Loucy (cell line): ENCODE measurements around the gene PEBP1.

Experiments used
- H2AFZ ChIP-seq: fragments of 200-600 bp; sonication (generic); 2 replicates; pipeline ENCODE4 v1.6.0; 2016; ENCODE audit warnings: antibody characterized with exemption, mild to moderate bottlenecking, low read length, moderate library complexity
- H3F3A ChIP-seq: fragments of 200-600 bp; 2 replicates; pipeline ENCODE4 v1.6.0; 2016; ENCODE audit warnings: antibody characterized with exemption, low read depth, mild to moderate bottlenecking
- H3K27me3 ChIP-seq: fragments of 200-600 bp; sonication (generic); 2 replicates; pipeline ENCODE4 v1.6.1; 2014; ENCODE audit warnings: low read length, mild to moderate bottlenecking; ENCODE audit not compliant: insufficient read depth, poor library complexity, severe bottlenecking
- H3K36me3 ChIP-seq: fragments of 200-600 bp; sonication (generic); 2 replicates; pipeline ENCODE4 v1.6.1; 2016; ENCODE audit warnings: low read length; ENCODE audit not compliant: insufficient read depth
- H3K4me1 ChIP-seq: fragments of 200-600 bp; sonication (generic); 2 replicates; pipeline ENCODE4 v1.5.1; 2014; ENCODE audit warnings: low read length, mild to moderate bottlenecking; ENCODE audit not compliant: insufficient read depth, poor library complexity, severe bottlenecking
- H3K4me2 ChIP-seq: fragments of 200-600 bp; sonication (generic); 2 replicates; pipeline ENCODE4 v1.6.0; 2014; ENCODE audit warnings: antibody characterized with exemption, low read length, low read depth, mild to moderate bottlenecking; ENCODE audit not compliant: poor library complexity, severe bottlenecking
- H3K4me3 ChIP-seq: fragments of 200-600 bp; sonication (generic); 2 replicates; pipeline ENCODE4 v1.5.1; 2014; ENCODE audit warnings: low read length, mild to moderate bottlenecking, mixed read lengths; ENCODE audit not compliant: poor library complexity, severe bottlenecking
- H3K79me2 ChIP-seq: fragments of 200-600 bp; sonication (generic); 2 replicates; pipeline ENCODE4 v1.6.1; 2014; ENCODE audit warnings: low read length; ENCODE audit not compliant: insufficient read depth
- H3K9ac ChIP-seq: fragments of 200-600 bp; sonication (generic); 2 replicates; pipeline ENCODE4 v1.6.0; 2014; ENCODE audit warnings: mild to moderate bottlenecking, low read depth, low read length, moderate library complexity; ENCODE audit not compliant: poor library complexity, severe bottlenecking
- H3K9me2 ChIP-seq: fragments of 200-600 bp; sonication (generic); replicated peaks from 2 replicates; pipeline ENCODE4 v1.6.1; 2016; ENCODE audit warnings: low read depth, low read length, mixed read lengths
- H3K9me3 ChIP-seq: fragments of 200-600 bp; sonication (generic); 2 replicates; pipeline ENCODE4 v1.6.1; 2014; ENCODE audit warnings: mild to moderate bottlenecking, antibody characterized with exemption, low read length, low read depth; ENCODE audit not compliant: insufficient read depth
- H4K20me1 ChIP-seq: fragments of 200-600 bp; sonication (generic); 2 replicates; pipeline ENCODE4 v1.6.0; 2014; ENCODE audit warnings: antibody characterized with exemption, low read length, mild to moderate bottlenecking; ENCODE audit not compliant: insufficient read depth, poor library complexity, severe bottlenecking
- EZH2phosphoT487 ChIP-seq: fragments of 200-600 bp; IDR thresholded peaks from 2 replicates; pipeline ENCODE4 v1.6.1; 2018; ENCODE audit warnings: antibody characterized with exemption, mild to moderate bottlenecking, moderate library complexity, borderline replicate concordance
- TF ChIP-seq, protein P1 (sequence below): fragments of 200-600 bp; sonication (generic); conservative IDR thresholded peaks from 2 replicates; pipeline ENCODE4 v1.5.1; 2014; ENCODE audit warnings: mild to moderate bottlenecking, antibody characterized with exemption, low read length

The PEBP1 gene

DNA sequence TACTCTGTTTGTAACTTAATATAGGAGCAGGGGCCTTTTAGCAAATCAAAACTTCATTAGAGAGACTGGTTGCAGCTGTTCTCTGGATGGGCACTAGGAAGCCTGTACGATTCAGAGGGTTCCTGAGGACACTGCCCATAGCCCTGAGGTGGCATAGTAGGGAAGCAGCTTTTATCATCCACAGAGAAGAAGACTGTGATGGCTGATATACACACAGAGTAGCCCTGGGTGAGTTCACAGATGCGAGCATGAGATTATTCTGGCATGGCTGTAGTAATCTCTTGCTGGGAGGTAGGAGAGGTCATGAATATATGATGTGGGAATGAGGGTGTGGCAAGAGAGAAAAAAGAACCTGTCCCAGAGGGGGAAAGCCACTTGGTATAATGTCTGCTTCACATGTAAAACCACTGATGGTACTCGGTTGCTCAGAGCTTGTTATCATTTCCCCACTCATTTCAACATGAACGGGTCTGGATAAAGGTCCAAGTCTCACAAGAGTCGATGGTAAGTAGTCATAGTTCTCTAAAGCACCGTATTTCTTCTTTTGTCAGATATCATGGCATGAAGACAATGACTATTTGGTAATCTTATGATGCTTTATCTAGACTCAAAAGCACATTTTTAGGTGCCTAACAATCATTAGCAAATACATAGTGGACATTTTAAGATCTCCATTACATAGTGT is 52.0 kb downstream of the PEBP1 start:
- H3K27me3 ChIP-seq = no peaks in the 10 kb centered on the region
- no peak overlapping the region for H2AFZ ChIP-seq
- peaks cover 7% of the 10 kb centered on the region for H3K4me1 ChIP-seq
- H3F3A ChIP-seq = no peaks in the 10 kb centered on the region
- no peaks in the 10 kb centered on the region for H3K9me3 ChIP-seq
- no peak overlapping the region for H3K4me2 ChIP-seq
- no peak overlapping the region for H3K4me3 ChIP-seq
- H3K9me2 ChIP-seq = no peaks in the 10 kb centered on the region
- no peaks in the 10 kb centered on the region for H3K79me2 ChIP-seq
- no peak overlapping the region for H3K9ac ChIP-seq
- peaks cover 73% of the 10 kb centered on the region; the same call in 1 of the 2 replicates for H3K36me3 ChIP-seq
- TF ChIP-seq, protein P1, sequence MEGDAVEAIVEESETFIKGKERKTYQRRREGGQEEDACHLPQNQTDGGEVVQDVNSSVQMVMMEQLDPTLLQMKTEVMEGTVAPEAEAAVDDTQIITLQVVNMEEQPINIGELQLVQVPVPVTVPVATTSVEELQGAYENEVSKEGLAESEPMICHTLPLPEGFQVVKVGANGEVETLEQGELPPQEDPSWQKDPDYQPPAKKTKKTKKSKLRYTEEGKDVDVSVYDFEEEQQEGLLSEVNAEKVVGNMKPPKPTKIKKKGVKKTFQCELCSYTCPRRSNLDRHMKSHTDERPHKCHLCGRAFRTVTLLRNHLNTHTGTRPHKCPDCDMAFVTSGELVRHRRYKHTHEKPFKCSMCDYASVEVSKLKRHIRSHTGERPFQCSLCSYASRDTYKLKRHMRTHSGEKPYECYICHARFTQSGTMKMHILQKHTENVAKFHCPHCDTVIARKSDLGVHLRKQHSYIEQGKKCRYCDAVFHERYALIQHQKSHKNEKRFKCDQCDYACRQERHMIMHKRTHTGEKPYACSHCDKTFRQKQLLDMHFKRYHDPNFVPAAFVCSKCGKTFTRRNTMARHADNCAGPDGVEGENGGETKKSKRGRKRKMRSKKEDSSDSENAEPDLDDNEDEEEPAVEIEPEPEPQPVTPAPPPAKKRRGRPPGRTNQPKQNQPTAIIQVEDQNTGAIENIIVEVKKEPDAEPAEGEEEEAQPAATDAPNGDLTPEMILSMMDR = no peak
- TF ChIP-seq EZH2phosphoT487 = no peak
- H4K20me1 ChIP-seq = no peaks in the 10 kb centered on the region

DNA sequence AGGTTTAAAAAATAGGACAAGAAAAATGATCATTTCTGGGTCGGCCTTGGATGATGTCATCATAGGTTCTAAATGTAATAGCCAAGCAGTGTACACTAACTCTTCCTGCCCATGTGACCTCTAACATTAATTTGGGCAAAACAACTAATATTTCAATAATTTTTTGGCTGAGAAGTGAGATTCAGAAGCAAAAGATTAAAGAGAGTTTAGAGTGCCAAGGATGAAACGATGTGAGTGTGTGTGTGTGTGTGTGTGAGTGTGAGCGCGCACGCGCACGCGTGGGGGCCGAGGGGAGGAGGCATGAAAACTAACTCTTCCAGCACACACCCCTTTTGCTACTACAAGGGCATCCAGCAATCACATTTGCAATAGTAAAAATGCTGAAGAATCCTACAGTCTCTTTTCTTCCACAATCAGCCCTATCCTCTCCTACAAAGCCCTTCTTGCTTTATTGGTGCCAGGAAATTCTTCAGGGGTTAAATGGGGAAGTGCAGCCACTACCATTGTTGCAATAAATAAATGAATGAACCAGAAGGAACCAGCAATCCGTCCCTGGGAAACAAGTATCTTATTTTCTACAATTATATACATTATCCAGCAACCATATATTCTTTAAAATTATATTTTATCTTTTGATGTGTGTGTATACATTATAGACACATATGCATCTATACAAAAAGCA is 52.9 kb downstream of the PEBP1 start:
- TF ChIP-seq, protein P1 = no peak
- TF ChIP-seq EZH2phosphoT487 = no peak
- no peak overlapping the region for H2AFZ ChIP-seq

DNA sequence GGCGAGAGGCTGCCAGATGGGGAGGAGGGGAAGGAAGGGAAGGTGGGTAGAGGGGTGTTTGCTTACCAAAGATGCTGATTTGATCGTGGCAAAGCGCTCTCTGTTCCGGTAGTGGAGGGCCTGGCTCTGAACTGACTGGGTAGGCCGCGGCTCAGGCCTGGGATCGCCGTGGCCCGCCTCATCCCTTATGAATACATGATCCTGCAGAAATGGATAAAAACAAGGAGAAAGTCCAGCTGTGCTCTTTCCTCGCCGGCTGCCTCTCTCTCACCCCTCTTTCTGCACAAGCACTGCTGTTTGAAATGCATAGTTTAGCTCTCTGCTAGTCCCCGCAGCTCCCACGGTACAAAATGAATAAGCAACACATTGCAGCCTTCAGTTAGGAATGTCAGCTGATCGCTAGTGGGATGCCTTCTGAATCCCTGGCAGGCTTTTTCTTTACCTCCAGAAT is 53.8 kb downstream of the PEBP1 start:
- no peaks in the 10 kb centered on the region for H3K27me3 ChIP-seq
- H3K9me2 ChIP-seq = no peaks in the 10 kb centered on the region
- no peaks in the 10 kb centered on the region for H3F3A ChIP-seq
- no peaks in the 10 kb centered on the region for H3K79me2 ChIP-seq
- H3K9ac ChIP-seq = no peak overlapping the region
- peaks cover 7% of the 10 kb centered on the region for H3K4me1 ChIP-seq
- no peak overlapping the region for H2AFZ ChIP-seq
- H3K36me3 ChIP-seq = peaks cover 77% of the 10 kb centered on the region; the same call in 1 of the 2 replicates
- no peak overlapping the region for H3K4me3 ChIP-seq
- TF ChIP-seq, protein P1 = no peak
- TF ChIP-seq EZH2phosphoT487 = no peak
- no peak overlapping the region for H3K4me2 ChIP-seq
- H4K20me1 ChIP-seq = no peaks in the 10 kb centered on the region
- H3K9me3 ChIP-seq = no peaks in the 10 kb centered on the region

More for the DNA sequence above, 52.9 kb downstream of the PEBP1 start:
- Histone ChIP-seq H3K9me3 (no peaks in the 10 kb centered on the region), H3K9ac (no peak overlapping the region), H3F3A (no peaks in the 10 kb centered on the region), H4K20me1 (no peaks in the 10 kb centered on the region), H3K27me3 (no peaks in the 10 kb centered on the region), H3K4me2 (no peak overlapping the region), H3K36me3 (peaks cover 76% of the 10 kb centered on the region; the same call in 1 of the 2 replicates), H3K4me3 (no peak overlapping the region), H3K79me2 (no peaks in the 10 kb centered on the region), H3K4me1 (peaks cover 7% of the 10 kb centered on the region), H3K9me2 (no peaks in the 10 kb centered on the region)
